Measurements from ENCODE around the gene GPA33. TPM values are rescaled to one million over a fixed set of nuclear protein-coding genes. Genes with fewer than 3 reads are reported as not detected.

The GPA33 gene
- total RNA-seq, 4 donors from 2014 or later = 1.7 TPM; not detected in 3

- H3K4me1 ChIP-seq = no peaks in the 10 kb centered on the region
- 64 to 65% methylated on average over 2 of the region's 2 CpGs for WGBS, 2 donors (ENCODE audit: low coverage in 1 of 2)
- no peak overlapping the region for H3K27ac ChIP-seq
- no peaks in the 10 kb centered on the region for H3K27me3 ChIP-seq
- TF ChIP-seq EP300 (IDR thresholded peaks at IDR 0.05) = no peak
- TF ChIP-seq POLR2A (IDR thresholded peaks at IDR 0.05) = no peak
- TF ChIP-seq POLR2AphosphoS5 (IDR thresholded peaks at IDR 0.05) = no peak
- no peak overlapping the region for H3K4me3 ChIP-seq
- peaks cover 0 to 6% (median 0%) of the 10 kb centered on the region in 3 donors for H3K9me3 ChIP-seq
- H3K36me3 ChIP-seq = no peaks in the 10 kb centered on the region
- no peak for ATAC-seq
Measured at GRCh38 chr1:167003711-167004110, 86.5 kb downstream of the GPA33 start.

Small RNAs within 50 kb of the gene (small RNA-seq; reads per million reads assigned to genes)
- gene RNA5SP65 = 4.7 to 8.2 (median 6.6) reads per million in 4 donors

Other genes with a start within 250 kb of the GPA33 start
- gene TADA1, start 214.1 kb downstream of the GPA33 start, total RNA-seq = 10 to 100 TPM in 3 of 4 donors, 1 to 10 TPM in 1; 9.5 to 16.2 (median 13.6) TPM
- gene ILDR2, start 114.8 kb downstream of the GPA33 start, total RNA-seq = 10 to 100 TPM in 1 of 4 donors, 1 to 10 TPM in 3; 2.7 to 15.2 (median 8.2) TPM
- 1 to 10 TPM in 2 of 4 donors, under 1 TPM in 2; 0.54 to 2.0 (median 0.90) TPM for gene MAEL, start 101.1 kb downstream of the GPA33 start, total RNA-seq
- gene STYXL2, start 3.7 kb upstream of the GPA33 start, total RNA-seq = under 1 TPM in 3 of 4 donors, not detected in 1; 0.08 to 0.17 (median 0.16) TPM
- 10 to 100 TPM in 2 of 4 donors, 1 to 10 TPM in 2; 8.0 to 15.7 (median 10.2) TPM for gene POU2F1, start 130.5 kb upstream of the GPA33 start, total RNA-seq